Measurements from ENCODE around the gene CNTNAP3B.
"Not testable (repeated sequence)": the region's sequence is repeated elsewhere in the genome, so short reads cannot be mapped to it uniquely, and the experiment has no call there.

The CNTNAP3B gene

DNA sequence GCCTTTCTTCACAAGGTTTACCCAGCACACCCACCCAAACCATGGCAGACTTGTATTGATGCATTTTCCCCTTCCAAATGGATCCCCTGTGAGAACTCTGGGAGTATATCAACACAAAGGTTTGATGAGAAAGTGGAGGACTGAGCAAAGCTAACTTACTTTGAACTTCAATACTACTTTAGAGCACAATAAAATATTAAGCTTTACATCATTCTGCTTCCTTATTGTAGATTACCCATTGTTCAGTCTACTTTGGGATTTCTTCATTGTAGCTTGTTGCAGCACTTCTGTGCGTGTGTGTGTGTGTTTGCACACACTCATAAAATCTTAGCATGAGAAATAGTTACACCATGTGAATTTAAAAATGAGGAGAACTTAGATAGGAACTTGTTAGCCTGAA, 75.4 kb downstream of the CNTNAP3B start:
- not testable (repeated sequence) for H3K4me3 ChIP-seq (ENCODE audit: low read length); H3K36me3 ChIP-seq (ENCODE audit: control insufficient read depth, low read depth, low read length); H3K9me3 ChIP-seq (ENCODE audit: control insufficient read depth, low read depth, low read length); H3K27ac ChIP-seq (ENCODE audit: low read length); H3K4me1 ChIP-seq (ENCODE audit: control insufficient read depth, low read depth, low read length); H3K9ac ChIP-seq (ENCODE audit: low read length); H3K27me3 ChIP-seq (ENCODE audit: control insufficient read depth, insufficient read depth, low read length)

DNA sequence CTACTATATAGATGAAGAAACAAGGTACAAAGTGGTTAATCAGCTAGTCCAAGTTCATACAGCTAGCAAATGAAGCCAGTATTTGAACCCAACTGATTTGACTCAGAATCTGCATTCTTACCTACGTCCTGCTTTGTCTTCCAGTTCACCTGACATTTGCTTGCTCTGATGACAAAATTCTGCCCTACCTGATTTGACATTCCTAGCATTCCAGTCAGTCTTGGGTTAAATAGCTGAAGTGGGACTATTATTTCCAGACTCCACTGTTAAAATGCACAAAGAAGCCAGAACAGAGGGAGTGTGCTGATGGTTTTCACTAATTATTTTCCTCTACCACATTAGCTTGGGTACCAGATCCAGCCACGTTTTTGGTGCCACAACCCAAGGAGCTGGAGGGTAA, 78.5 kb downstream of the CNTNAP3B start:
- not testable (repeated sequence) for H3K27ac ChIP-seq (ENCODE audit: low read length); H3K27me3 ChIP-seq (ENCODE audit: control insufficient read depth, insufficient read depth, low read length); H3K9me3 ChIP-seq (ENCODE audit: control insufficient read depth, low read depth, low read length)

DNA sequence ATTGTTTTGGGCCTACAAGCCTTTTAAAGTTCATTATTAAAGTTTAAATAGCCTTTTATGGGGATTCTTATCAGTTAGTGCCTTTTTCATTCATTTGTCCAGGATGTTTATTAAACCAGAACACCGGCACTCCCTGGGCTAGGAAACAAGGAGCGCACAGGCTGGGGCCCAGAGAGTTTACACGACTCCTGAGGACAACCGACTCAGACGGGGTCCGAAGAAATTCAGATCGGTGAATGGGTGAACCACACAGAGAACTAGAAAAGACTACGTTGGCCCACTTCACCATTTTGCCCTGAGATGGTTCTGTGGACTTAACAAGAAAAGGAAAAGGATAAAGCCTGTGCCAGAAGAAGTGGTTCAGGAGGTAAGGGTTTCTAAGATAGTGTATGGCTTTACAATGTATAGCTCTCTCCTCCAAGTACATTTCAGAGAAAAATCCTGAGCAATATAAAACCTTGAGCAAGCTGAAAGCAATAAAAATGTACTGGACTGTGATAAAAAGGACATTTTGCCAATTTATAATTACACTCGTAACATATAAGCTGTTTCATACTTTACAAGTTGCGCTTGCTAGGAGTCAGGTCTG, 84.7 kb downstream of the CNTNAP3B start:
- not testable (repeated sequence) for H3K9me3 ChIP-seq (ENCODE audit: control insufficient read depth, low read depth, low read length); H3K4me3 ChIP-seq (ENCODE audit: low read length); H3K9ac ChIP-seq (ENCODE audit: low read length); H3K36me3 ChIP-seq (ENCODE audit: control insufficient read depth, low read depth, low read length); H3K27me3 ChIP-seq (ENCODE audit: control insufficient read depth, insufficient read depth, low read length); H3K27ac ChIP-seq (ENCODE audit: low read length); H3K4me1 ChIP-seq (ENCODE audit: control insufficient read depth, low read depth, low read length)

More for the DNA sequence above, 78.5 kb downstream of the CNTNAP3B start:
- not testable (repeated sequence) for H3K4me1 ChIP-seq (ENCODE audit: control insufficient read depth, low read depth, low read length); H3K36me3 ChIP-seq (ENCODE audit: control insufficient read depth, low read depth, low read length); H3K9ac ChIP-seq (ENCODE audit: low read length); H3K4me3 ChIP-seq (ENCODE audit: low read length)

DNA sequence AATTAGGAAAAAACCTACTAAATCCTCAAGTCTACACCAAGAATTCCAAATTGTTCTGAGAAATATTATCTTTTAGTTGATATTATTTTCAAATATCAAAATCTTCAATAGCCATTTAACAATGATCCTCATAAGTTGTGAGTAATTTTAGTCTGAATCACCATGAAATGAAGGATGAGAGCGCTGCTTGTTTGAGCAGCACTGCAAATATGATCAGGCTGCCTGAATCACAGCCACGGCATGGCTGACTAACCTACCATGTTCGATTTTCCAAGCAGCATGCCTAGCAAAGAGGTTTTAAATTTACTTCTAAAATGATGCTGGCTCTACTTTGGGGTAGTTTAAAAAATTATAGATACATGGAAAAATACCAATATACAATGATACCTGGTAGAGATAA, 95.7 kb downstream of the CNTNAP3B start:
- H3K9me3 ChIP-seq (ENCODE audit: control insufficient read depth, low read depth, low read length); H3K27ac ChIP-seq (ENCODE audit: low read length); H3K4me3 ChIP-seq (ENCODE audit: low read length); H3K9ac ChIP-seq (ENCODE audit: low read length); H3K27me3 ChIP-seq (ENCODE audit: control insufficient read depth, insufficient read depth, low read length); H3K36me3 ChIP-seq (ENCODE audit: control insufficient read depth, low read depth, low read length); H3K4me1 ChIP-seq (ENCODE audit: control insufficient read depth, low read depth, low read length): not testable (repeated sequence)

DNA sequence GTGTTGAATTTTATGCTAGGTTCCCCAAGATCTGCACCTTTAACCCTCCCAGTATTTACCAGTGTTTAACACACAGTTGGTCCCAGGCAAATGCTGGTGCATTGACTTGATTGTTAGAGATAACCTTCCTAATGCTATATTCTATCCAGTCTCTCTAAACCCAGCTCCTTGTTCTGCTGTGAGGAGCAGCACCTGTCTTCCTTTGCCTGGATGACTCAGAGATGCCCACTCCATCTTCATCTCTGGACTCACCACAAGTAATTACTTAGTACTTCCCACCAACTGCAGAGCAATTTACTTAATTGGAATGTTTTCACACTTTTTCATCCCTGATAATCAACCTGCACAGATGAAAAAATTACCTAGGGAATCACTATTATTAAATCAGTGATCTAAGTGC, 108.6 kb downstream of the CNTNAP3B start:
- H3K27me3 ChIP-seq (ENCODE audit: control insufficient read depth, insufficient read depth, low read length); H3K4me1 ChIP-seq (ENCODE audit: control insufficient read depth, low read depth, low read length); H3K36me3 ChIP-seq (ENCODE audit: control insufficient read depth, low read depth, low read length); H3K27ac ChIP-seq (ENCODE audit: low read length); H3K9ac ChIP-seq (ENCODE audit: low read length); H3K9me3 ChIP-seq (ENCODE audit: control insufficient read depth, low read depth, low read length); H3K4me3 ChIP-seq (ENCODE audit: low read length): not testable (repeated sequence)

DNA sequence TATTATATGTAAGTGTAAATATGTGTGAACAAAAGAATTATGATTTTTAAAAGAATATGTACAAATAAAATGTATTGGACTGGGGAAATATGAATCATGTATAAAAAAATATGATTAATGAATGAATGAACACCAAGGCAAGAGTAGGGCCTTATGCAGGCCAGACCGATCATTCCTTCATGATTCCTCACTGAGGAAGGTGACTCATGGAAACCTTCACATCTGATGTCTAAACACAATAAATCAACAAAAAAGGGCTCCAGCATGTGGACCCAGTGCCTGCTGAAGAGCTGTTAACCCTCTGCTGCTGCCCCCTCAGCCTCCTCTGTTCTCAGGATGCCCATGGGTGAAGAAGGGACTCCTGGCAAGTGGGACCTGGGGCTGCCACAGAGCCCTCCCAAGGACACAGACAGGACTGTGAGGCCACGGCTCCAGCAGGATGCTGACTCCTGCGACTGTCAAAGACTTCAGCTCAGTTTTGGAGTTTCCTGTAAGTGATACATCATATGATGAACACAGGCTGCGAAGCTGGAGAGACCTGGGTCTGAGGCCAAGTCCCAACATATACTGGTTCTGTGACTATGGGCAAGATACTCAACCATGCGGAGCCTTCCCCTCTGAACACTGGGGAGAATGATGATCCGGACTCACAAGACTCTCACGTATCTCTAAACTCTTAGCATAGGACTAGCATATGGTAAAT, 110.9 kb downstream of the CNTNAP3B start:
- not testable (repeated sequence) for H3K27ac ChIP-seq (ENCODE audit: low read length); H3K9me3 ChIP-seq (ENCODE audit: control insufficient read depth, low read depth, low read length); H3K9ac ChIP-seq (ENCODE audit: low read length); H3K27me3 ChIP-seq (ENCODE audit: control insufficient read depth, insufficient read depth, low read length); H3K4me3 ChIP-seq (ENCODE audit: low read length); H3K36me3 ChIP-seq (ENCODE audit: control insufficient read depth, low read depth, low read length); H3K4me1 ChIP-seq (ENCODE audit: control insufficient read depth, low read depth, low read length)

DNA sequence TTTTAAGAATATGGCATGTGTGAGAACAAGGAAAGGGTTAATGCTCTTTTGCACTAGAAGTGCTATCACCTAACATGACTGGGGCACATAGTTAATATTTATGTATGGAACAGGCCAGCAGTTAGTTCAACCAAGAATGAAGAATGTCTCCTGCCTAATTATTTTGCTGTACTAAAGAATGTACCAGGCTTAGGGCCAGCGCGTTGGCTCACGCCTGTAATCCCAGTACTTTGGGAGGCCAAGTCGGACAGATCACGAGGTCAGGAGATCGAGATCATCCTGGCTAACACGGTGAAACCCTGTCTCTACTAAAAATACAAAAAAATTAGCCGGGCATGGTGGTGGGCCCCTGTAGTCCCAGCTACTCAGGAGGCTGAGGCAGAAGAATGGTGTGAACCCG, 114.9 kb downstream of the CNTNAP3B start:
- H3K4me1 ChIP-seq (ENCODE audit: control insufficient read depth, low read depth, low read length); H3K27me3 ChIP-seq (ENCODE audit: control insufficient read depth, insufficient read depth, low read length); H3K4me3 ChIP-seq (ENCODE audit: low read length); H3K36me3 ChIP-seq (ENCODE audit: control insufficient read depth, low read depth, low read length); H3K27ac ChIP-seq (ENCODE audit: low read length); H3K9ac ChIP-seq (ENCODE audit: low read length); H3K9me3 ChIP-seq (ENCODE audit: control insufficient read depth, low read depth, low read length): not testable (repeated sequence)

DNA sequence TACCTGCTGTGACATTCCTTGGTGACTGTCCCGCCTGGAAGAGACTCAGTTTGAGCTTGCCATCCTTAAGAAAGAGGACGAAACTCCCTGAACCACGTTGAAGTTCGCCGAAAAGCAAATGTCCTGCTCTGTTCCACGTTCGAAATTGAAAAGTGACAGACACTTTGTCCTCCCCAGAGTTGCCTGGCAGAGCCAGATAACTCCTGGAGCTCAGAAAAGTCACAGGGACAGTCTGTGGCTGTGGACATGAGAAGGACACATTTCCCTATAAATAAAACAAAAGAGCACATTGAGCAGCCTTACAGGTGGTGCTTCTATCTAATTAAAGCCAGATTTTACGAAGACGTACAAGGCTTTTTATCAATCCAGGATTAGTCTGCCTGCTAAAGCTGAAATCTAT, 137.6 kb downstream of the CNTNAP3B start:
- H3K27ac ChIP-seq (ENCODE audit: low read length); H3K27me3 ChIP-seq (ENCODE audit: control insufficient read depth, insufficient read depth, low read length); H3K9ac ChIP-seq (ENCODE audit: low read length); H3K9me3 ChIP-seq (ENCODE audit: control insufficient read depth, low read depth, low read length); H3K4me1 ChIP-seq (ENCODE audit: control insufficient read depth, low read depth, low read length); H3K36me3 ChIP-seq (ENCODE audit: control insufficient read depth, low read depth, low read length); H3K4me3 ChIP-seq (ENCODE audit: low read length): not testable (repeated sequence)

DNA sequence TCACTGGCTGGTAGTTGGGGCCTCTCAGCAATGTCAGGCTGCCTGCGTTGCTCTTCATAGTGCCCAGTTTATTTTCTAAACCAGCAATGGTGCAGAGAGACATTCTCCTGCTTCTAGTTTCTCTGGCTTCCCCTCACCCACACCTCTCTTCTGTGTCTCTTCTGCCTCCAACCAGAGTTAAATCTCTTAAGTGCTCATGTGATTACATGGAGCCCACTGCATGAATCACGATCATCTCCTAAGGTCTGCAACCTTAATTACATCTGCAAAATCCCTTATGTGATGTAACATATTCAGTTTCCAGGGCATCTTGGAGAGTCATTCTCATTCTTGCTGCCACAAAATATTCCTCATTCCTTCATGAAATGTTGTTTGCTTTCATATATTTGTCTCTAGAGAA, 149.0 kb downstream of the CNTNAP3B start:
- H3K36me3 ChIP-seq (ENCODE audit: control insufficient read depth, low read depth, low read length); H3K27ac ChIP-seq (ENCODE audit: low read length); H3K4me1 ChIP-seq (ENCODE audit: control insufficient read depth, low read depth, low read length); H3K4me3 ChIP-seq (ENCODE audit: low read length); H3K27me3 ChIP-seq (ENCODE audit: control insufficient read depth, insufficient read depth, low read length); H3K9ac ChIP-seq (ENCODE audit: low read length); H3K9me3 ChIP-seq (ENCODE audit: control insufficient read depth, low read depth, low read length): not testable (repeated sequence)

DNA sequence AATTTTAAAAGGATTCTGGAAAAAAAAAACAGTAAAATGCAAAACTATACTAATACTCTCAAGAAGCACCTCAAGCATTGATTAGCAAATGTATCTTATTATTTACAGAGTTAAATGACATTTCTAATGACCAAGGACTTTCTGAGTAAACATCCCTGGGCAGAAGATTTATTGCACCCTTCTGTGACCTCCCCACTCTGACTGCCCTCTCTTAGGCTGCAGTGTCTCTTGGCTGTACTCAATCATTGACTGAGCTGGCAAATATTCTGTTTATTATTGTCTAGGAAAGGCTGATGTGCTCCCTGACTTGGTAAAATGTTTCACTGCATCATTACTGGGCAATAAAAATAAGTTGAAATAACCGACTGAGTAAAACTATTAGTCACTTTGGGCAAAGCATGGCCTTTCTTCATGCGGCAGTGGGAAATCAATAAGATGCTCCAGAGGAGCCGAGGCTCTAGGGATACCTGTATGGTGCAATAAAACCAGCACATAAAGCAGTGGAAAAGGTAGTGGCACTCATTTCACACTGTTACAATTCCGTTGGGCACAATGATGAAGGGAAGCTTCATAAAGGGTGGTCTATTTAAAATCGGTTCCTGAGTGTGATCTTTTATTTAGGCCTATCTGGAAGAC, 151.1 kb downstream of the CNTNAP3B start:
- H3K27me3 ChIP-seq (ENCODE audit: control insufficient read depth, insufficient read depth, low read length), result not testable (repeated sequence)

DNA sequence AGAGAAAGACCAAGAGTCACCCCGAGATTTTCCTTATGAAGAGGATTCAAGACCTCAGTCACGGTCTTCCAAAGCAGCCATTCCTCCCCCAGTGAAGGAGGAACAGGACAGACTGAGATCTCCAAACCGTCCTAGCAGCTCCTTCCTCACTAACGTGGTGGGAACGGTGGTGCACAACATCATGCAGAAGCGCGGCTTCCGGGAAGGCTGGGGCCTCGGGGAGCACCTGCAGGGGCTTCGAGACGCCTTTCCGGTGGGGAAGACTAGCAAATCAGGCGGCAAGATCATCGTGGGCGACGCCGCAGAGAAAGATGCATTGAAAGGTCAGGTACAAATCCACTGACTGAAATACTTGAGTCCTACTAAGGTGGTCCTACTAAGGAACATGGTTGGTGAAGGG, 154.3 kb downstream of the CNTNAP3B start:
- H3K9me3 ChIP-seq (ENCODE audit: control insufficient read depth, low read depth, low read length); H3K4me3 ChIP-seq (ENCODE audit: low read length); H3K27ac ChIP-seq (ENCODE audit: low read length); H3K9ac ChIP-seq (ENCODE audit: low read length); H3K36me3 ChIP-seq (ENCODE audit: control insufficient read depth, low read depth, low read length); H3K4me1 ChIP-seq (ENCODE audit: control insufficient read depth, low read depth, low read length); H3K27me3 ChIP-seq (ENCODE audit: control insufficient read depth, insufficient read depth, low read length): not testable (repeated sequence)

More for the DNA sequence above, 151.1 kb downstream of the CNTNAP3B start:
- not testable (repeated sequence) for H3K36me3 ChIP-seq (ENCODE audit: control insufficient read depth, low read depth, low read length); H3K4me3 ChIP-seq (ENCODE audit: low read length); H3K9me3 ChIP-seq (ENCODE audit: control insufficient read depth, low read depth, low read length); H3K27ac ChIP-seq (ENCODE audit: low read length); H3K4me1 ChIP-seq (ENCODE audit: control insufficient read depth, low read depth, low read length); H3K9ac ChIP-seq (ENCODE audit: low read length)

DNA sequence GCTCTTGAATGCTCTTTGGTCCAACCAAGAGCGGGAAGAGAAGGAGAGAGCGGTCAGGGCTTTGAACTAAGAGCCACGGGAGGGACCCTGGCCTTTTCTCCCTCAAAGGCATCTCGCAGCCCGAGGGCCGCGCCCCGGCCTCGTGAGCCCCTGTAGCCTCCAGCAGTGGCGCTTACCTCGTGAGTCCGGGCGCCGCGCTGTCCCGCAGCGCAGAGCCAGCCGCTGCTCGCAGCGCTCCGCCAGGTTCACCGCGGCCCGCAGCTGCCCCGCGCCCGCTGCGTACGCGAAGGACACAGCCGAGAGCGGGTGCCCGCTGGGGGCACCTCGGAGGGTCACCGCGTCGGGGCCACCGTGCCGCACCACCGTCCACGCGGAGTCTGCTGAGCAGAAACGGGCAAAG, 176.2 kb downstream of the CNTNAP3B start:
- H3K4me3 ChIP-seq (ENCODE audit: low read length); H3K4me1 ChIP-seq (ENCODE audit: control insufficient read depth, low read depth, low read length); H3K27me3 ChIP-seq (ENCODE audit: control insufficient read depth, insufficient read depth, low read length); H3K36me3 ChIP-seq (ENCODE audit: control insufficient read depth, low read depth, low read length); H3K9me3 ChIP-seq (ENCODE audit: control insufficient read depth, low read depth, low read length); H3K27ac ChIP-seq (ENCODE audit: low read length); H3K9ac ChIP-seq (ENCODE audit: low read length): not testable (repeated sequence)

Measured in iPS-18a (cell line).